Renal pelvis (tissue), 12 donors: Measurements from ENCODE around the gene ZNF728. TPM values are rescaled to one million over a fixed set of nuclear protein-coding genes. Genes with fewer than 3 reads are reported as not detected.
"Not testable (repeated sequence)": the region's sequence is repeated elsewhere in the genome, so short reads cannot be mapped to it uniquely, and the experiment has no call there.

Experiments used
- DNase-seq: peaks from one replicate; pipeline ENCODE4 v3.0.0-alpha.2; 2013
- long read RNA-seq, 16 experiments: transcript quantifications; one replicate each; lab custom pipeline, GENCODE V29; 2026
- polyA plus RNA-seq, 3 donors: library from polyadenylated mRNA; unstranded; fragments of 120-200 nt; gene quantifications; one replicate each; pipeline ENCODE4 v1.2.1, GENCODE V29; 2013; ENCODE audit not compliant: insufficient read length in 3 of 3

Gene ZNF728
- polyA plus RNA-seq = under 1 TPM in 2 of 3 donors, not detected in 1; 0.16 to 0.36 TPM
- long read RNA-seq, donor 1 = 0 reads
- long read RNA-seq, donor 2, partial matches to known transcripts = 13 of 13 reads
- long read RNA-seq, donor 2, other reads (novel, unspliced or antisense) = 0 of 13 reads
- long read RNA-seq, donor 3 = 0 reads
- long read RNA-seq, donor 4 = 0 reads
- long read RNA-seq, donor 5 = 0 reads
- long read RNA-seq, donor 6, partial matches to known transcripts = 5 of 5 reads
- long read RNA-seq, donor 6, other reads (novel, unspliced or antisense) = 0 of 5 reads
- long read RNA-seq, donor 7 = 0 reads
- long read RNA-seq, donor 8 = 0 reads
- long read RNA-seq, donor 9 = 0 reads
- long read RNA-seq, donor 10, partial matches to known transcripts = 10 of 10 reads
- long read RNA-seq, donor 10, other reads (novel, unspliced or antisense) = 0 of 10 reads
- long read RNA-seq, donor 11 = 0 reads
- long read RNA-seq, donor 12, partial matches to known transcripts = 7 of 7 reads
- long read RNA-seq, donor 12, other reads (novel, unspliced or antisense) = 0 of 7 reads
- long read RNA-seq, donor 13, partial matches to known transcripts = 6 of 6 reads
- long read RNA-seq, donor 13, other reads (novel, unspliced or antisense) = 0 of 6 reads
- long read RNA-seq, donor 14 = 0 reads
- long read RNA-seq, donor 15 = 0 reads
- long read RNA-seq, donor 16 = 0 reads

DNA sequence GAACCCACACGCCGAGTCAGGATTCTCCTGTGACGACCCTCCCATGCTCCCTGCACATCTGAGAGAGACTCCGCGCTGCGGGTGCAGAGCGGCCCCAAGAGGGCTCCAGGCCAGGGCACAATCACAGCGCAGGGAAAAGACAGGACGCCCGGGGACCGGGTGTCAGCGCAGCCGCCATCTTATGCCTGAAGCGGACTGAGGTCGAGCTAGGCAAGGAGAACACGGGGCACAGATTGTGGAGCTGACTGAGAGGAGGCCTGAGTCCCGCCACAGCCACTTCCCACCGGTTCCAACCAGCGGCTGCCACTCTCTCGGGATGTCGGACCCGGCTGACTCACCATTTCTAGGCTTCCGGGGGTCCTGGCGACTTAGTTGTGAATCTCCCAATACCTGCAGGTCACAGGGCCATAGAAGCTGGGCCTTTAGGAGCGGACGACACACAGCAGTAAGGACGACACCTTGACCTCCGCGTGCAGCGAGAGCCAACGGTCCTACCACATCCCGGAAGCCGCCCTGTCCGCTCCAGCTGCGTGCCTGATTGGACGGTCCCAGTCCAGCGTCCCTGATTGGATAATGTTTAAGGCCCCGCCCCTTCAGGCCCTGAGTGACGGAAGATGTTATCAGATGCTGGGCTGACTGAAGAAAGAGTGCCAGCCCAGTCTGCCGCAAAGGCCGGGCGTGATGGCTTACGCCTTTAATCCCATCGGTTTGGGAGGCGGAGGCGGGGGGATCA lies at the start of gene ZNF728:
TSS of gene ZNF728 (minus strand) at position 487 of the 733 bp plus-strand sequence. CDS start at position 341, 146 bp downstream.
- DNase-seq = no peak

GRCh38 chr19:23052349-23052748 lies 49.4 kb upstream of the ZNF728 start:
- DNase-seq = no peak

DNA sequence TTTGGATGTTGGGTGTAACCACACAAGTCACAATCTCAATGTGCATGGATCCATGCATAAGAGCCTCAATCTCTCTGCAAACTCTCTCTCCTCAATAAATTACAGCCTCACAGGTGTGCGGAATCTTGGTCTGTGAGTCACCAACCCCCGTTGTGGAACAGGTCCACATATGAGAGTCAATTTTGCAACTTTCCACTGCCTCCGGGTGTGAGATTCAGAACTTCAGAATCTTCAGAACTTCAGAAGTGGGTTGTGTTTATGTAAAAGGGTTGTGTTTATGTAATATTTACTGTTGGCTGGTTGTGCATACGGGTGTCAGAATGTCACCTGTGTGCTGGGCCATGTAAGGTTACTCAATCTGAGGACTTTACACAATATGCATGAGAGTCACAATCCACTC lies 46.3 kb upstream of the ZNF728 start:
- no peak for DNase-seq

- DNase-seq = no peak
These were observed 43.8 kb upstream of the ZNF728 start for GRCh38 chr19:23046743-23047142.

- no peak for DNase-seq
These were observed 30.7 kb upstream of the ZNF728 start for GRCh38 chr19:23033721-23034120.

DNA sequence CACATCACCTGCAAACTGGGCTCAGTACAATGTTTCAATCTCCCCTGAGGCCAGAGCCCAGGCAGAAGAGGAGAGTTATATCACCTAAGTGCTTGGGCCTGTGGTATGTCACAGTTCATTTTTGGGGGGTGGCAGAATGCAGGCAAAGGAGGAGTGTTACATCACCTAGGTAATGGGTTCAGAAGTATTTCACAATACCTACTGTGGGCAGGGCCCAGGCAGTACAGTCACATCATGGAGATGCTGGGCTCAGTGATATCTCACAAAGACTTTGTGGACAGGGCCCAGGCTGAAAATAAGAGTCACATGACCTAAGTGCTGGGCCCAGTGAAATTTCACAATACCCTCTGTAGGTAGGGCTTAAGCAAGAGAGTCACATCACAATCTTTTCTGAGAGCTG lies 12.7 kb upstream of the ZNF728 start:
- DNase-seq = no peak

GRCh38 chr19:22994957-22995356 lies 8.0 kb downstream of the ZNF728 start:
- not testable (repeated sequence) for DNase-seq

- no peak for DNase-seq
These were observed 26.7 kb downstream of the ZNF728 start for GRCh38 chr19:22976248-22976647.

DNA sequence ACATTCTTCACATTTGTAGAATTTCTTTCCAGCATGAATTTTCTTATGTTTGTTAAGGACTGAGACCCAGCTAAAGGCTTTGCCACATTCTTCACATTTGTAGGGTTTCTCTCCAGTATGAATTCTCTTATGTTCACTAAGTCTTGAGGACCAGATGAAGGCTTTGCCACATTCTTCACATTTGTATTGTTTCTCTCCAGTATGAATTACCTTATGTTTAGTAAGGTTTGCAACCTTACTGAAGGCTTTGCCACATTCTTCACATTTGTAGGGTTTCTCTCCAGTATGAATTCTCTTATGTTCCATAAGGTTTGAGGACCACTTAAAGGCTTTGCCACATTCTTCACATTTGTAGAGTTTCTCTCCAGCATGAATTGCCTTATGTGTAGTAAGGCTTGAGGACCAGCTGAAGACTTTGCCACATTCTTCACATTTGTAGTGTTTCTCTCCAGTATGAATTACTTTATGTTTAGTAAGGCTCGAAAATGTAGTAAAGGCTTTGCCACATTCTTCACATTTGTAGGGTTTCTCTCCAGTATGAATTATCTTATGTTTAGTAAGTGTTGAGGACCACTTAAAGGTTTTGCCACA lies 27.3 kb downstream of the ZNF728 start:
- DNase-seq = not testable (repeated sequence)

DNA sequence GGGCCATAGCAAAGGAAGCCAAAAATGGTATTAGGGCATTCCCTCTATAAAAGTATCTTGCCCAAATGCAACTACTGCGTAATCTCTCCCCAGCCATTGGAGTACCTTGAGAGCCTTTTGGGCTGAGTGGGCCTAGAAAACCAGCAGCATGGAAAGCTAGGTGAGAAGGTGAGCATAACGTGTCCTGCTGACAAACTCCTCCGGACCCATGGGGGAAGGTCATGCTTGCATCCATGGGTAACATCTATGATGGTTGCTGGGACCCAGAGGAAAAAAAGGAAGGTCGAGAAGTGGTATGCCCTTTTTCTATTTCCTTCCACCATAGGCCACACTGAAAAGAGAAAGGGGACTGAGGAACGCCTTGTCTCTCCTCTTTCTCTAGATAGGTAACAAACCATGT lies 57.4 kb downstream of the ZNF728 start:
- no peak for DNase-seq

- no peak for DNase-seq
These were observed 67.8 kb downstream of the ZNF728 start for GRCh38 chr19:22935151-22935550.

DNA sequence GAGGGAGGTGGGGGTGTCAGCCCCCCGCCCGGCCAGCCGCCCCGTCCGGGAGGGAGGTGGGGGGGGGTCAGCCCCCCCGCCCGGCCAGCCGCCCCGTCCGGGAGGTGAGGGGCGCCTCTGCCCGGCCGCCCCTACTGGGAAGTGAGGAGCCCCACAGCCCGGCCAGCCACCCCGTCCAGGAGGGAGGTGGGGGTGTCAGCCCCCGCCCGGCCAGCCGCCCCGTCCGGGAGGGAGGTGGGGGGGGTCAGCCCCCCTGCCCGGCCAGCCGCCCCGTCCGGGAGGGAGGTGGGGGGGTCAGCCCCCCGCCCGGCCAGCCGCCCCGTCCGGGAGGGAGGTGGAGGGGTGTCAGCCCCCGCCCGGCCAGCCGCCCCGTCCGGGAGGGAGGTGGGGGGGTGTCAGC lies 75.4 kb downstream of the ZNF728 start:
- not testable (repeated sequence) for DNase-seq

DNA sequence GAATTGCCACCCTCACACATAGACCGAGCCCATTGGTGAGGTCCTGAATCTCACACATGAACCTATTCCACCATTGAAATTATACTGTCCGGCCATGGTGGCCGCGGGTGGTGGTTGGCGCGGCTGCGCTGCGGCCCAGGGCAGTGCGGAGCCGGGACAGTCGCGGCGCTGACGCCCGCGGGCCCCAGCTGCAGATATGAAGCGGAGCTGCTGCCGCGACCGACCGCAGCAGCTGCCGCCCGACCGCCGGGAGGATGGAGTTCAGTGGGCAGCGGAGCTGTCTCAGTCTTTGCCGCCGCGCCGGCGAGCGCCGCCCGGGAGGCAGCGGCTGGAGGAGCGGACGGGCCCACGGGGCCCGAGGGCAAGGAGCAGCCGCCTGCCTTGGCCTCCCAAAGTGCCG lies 77.8 kb downstream of the ZNF728 start:
- DNase-seq = not testable (repeated sequence)

Other genes with a start within 250 kb of the ZNF728 start
- gene ZNF99, start 219.0 kb downstream of the ZNF728 start, polyA plus RNA-seq = 1 to 10 TPM in 1 of 3 donors, under 1 TPM in 2; 0.31 to 2.1 (median 0.83) TPM
- gene ZNF723, start 170.9 kb downstream of the ZNF728 start, polyA plus RNA-seq = under 1 TPM in 1 of 3 donors, not detected in 2; 0.15 TPM
- gene ZNF730, start 113.8 kb upstream of the ZNF728 start, polyA plus RNA-seq = 10 to 100 TPM in 1 of 3 donors, 1 to 10 TPM in 2; 6.1 to 10.5 (median 8.1) TPM
- 1 to 10 TPM; 5.0 to 5.6 (median 5.3) TPM for gene ZNF724, start 247.2 kb upstream of the ZNF728 start, polyA plus RNA-seq